ENCODE data around the gene GSTCD. TPM values are rescaled to one million over a fixed set of nuclear protein-coding genes. Genes with fewer than 3 reads are reported as not detected.

Gene GSTCD
- total RNA-seq, 1 experiment from 2014 or later, result 29.0 TPM

GRCh38 chr4:105741548-105741947 lies 33.0 kb downstream of the GSTCD start:
- POLR2A ChIA-PET (ENCODE audit: low non-redundant PET), result no interaction called here
- BruUV-seq (replicated peaks), result no TSS peak
- CTCF ChIA-PET, result no interaction called here
- no peaks in the 10 kb centered on the region for H3K27me3 ChIP-seq (replicated peaks; ENCODE audit: insufficient read depth, low read depth, low read length, poor library complexity)
- H3K9me3 ChIP-seq (ENCODE audit: low read depth, low read length, poor library complexity, severe bottlenecking), result peaks cover 18% of the 10 kb centered on the region
- no peak overlapping the region for H3K27ac ChIP-seq (ENCODE audit: low read depth, low read length, poor library complexity, severe bottlenecking)
- TF ChIP-seq EZH2 (IDR thresholded peaks at IDR 0.05; ENCODE audit: borderline replicate concordance, low read depth, low read length, poor library complexity, severe bottlenecking) (no peak), CTCF (conservative IDR thresholded peaks at IDR 0.05; ENCODE audit: low read depth, low read length) (no peak)
- no peak overlapping the region for H3K4me3 ChIP-seq (ENCODE audit: low read depth, low read length, poor library complexity, severe bottlenecking)
- intact Hi-C loops (cut with micrococcal nuclease; ENCODE audit: unreplicated experiment), result no loop called here
- H3K36me3 ChIP-seq (ENCODE audit: insufficient read depth, low read length, poor library complexity, severe bottlenecking), result peaks cover 8% of the 10 kb centered on the region
- H3K4me1 ChIP-seq (ENCODE audit: insufficient read depth, low read length, poor library complexity, severe bottlenecking), result peaks cover 5% of the 10 kb centered on the region
- DNase-seq (ENCODE audit: low spot score), result peak; percentile 17

- no peaks in the 10 kb centered on the region for H3K4me1 ChIP-seq (ENCODE audit: insufficient read depth, low read length, poor library complexity, severe bottlenecking)
- no TSS peak for BruUV-seq (replicated peaks)
- H3K9me3 ChIP-seq (ENCODE audit: low read depth, low read length, poor library complexity, severe bottlenecking), result no peaks in the 10 kb centered on the region
- no peak overlapping the region for H3K4me3 ChIP-seq (ENCODE audit: low read depth, low read length, poor library complexity, severe bottlenecking)
- DNase-seq (ENCODE audit: low spot score), result no peak
- TF ChIP-seq CTCF (conservative IDR thresholded peaks at IDR 0.05; ENCODE audit: low read depth, low read length), result no peak
- no peak for TF ChIP-seq EZH2 (IDR thresholded peaks at IDR 0.05; ENCODE audit: borderline replicate concordance, low read depth, low read length, poor library complexity, severe bottlenecking)
- H3K27ac ChIP-seq (ENCODE audit: low read depth, low read length, poor library complexity, severe bottlenecking), result no peak overlapping the region
- H3K27me3 ChIP-seq (replicated peaks; ENCODE audit: insufficient read depth, low read depth, low read length, poor library complexity), result no peaks in the 10 kb centered on the region
- CTCF ChIA-PET, result no interaction called here
- intact Hi-C loops (cut with micrococcal nuclease; ENCODE audit: unreplicated experiment), result no loop called here
- H3K36me3 ChIP-seq (ENCODE audit: insufficient read depth, low read length, poor library complexity, severe bottlenecking), result no peaks in the 10 kb centered on the region
- POLR2A ChIA-PET (ENCODE audit: low non-redundant PET), result no interaction called here
Observed at GRCh38 chr4:105748222-105748621, 39.6 kb downstream of the GSTCD start.

GRCh38 chr4:105751718-105752299 lies 43.2 kb downstream of the GSTCD start:
- TF ChIP-seq EZH2 (IDR thresholded peaks at IDR 0.05; ENCODE audit: borderline replicate concordance, low read depth, low read length, poor library complexity, severe bottlenecking) (no peak), CTCF (conservative IDR thresholded peaks at IDR 0.05; ENCODE audit: low read depth, low read length) (no peak)

More at GRCh38 chr4:105751718-105752299, 43.2 kb downstream of the GSTCD start:
- no TSS peak for BruUV-seq (replicated peaks)
- Histone ChIP-seq H3K9me3 (ENCODE audit: low read depth, low read length, poor library complexity, severe bottlenecking) (no peaks in the 10 kb centered on the region), H3K27ac (ENCODE audit: low read depth, low read length, poor library complexity, severe bottlenecking) (no peak overlapping the region), H3K4me3 (ENCODE audit: low read depth, low read length, poor library complexity, severe bottlenecking) (no peak overlapping the region), H3K36me3 (ENCODE audit: insufficient read depth, low read length, poor library complexity, severe bottlenecking) (no peaks in the 10 kb centered on the region), H3K27me3 (replicated peaks; ENCODE audit: insufficient read depth, low read depth, low read length, poor library complexity) (no peaks in the 10 kb centered on the region), H3K4me1 (ENCODE audit: insufficient read depth, low read length, poor library complexity, severe bottlenecking) (no peaks in the 10 kb centered on the region)
- ChIA-PET POLR2A (ENCODE audit: low non-redundant PET) (no interaction called here), CTCF (no interaction called here)
- no peak for DNase-seq (ENCODE audit: low spot score)
- intact Hi-C loops (cut with micrococcal nuclease; ENCODE audit: unreplicated experiment), result no loop called here
